OCI-LY7 (cell line): ENCODE data around the gene RSRC2. TPM values are rescaled to one million over a fixed set of nuclear protein-coding genes. Genes with fewer than 3 reads are reported as not detected.

Experiments
- BruUV-seq: library from RNA; stranded (reverse); fragments of 400-500 nt; replicated peaks from 2 replicates; lab custom pipeline; 2021; lab: Mats Ljungman, UMichigan
- CTCF ChIA-PET: fragments of 300-600 bp; sonication (Branson Sonifier 250); formaldehyde crosslinking; loops from one replicate; lab custom pipeline; 2022; ENCODE audit warnings: antibody characterized with exemption; ENCODE audit not compliant: unreplicated experiment; lab: Charles Lee
- POLR2A ChIA-PET: fragments of 300-600 bp; sonication (Branson Sonifier 250); formaldehyde crosslinking; loops from one replicate; lab custom pipeline; 2022; ENCODE audit warnings: antibody characterized with exemption; lab: Charles Lee
- DNase-seq: peaks from one replicate; pipeline ENCODE4 v3.0.0-alpha.2; 2015; ENCODE audit warnings: low spot score
- H2AFZ ChIP-seq: fragments of 200-600 bp; sonication (generic), shearing (Covaris generic); 2 replicates; pipeline ENCODE4 v1.6.1; 2014; ENCODE audit warnings: mild to moderate bottlenecking, antibody characterized with exemption, low read length, moderate library complexity
- H3K27ac ChIP-seq: fragments of 200-600 bp; sonication (generic); 2 replicates; pipeline ENCODE4 v1.5.1; 2014; ENCODE audit warnings: mixed run types, low read depth, mild to moderate bottlenecking, moderate library complexity, low read length, inconsistent platforms; ENCODE audit not compliant: poor library complexity, severe bottlenecking
- H3K36me3 ChIP-seq: fragments of 200-600 bp; sonication (generic); 2 replicates; pipeline ENCODE4 v1.6.1; 2014; ENCODE audit warnings: mild to moderate bottlenecking, antibody characterized with exemption, low read length, moderate library complexity, mixed read lengths; ENCODE audit not compliant: insufficient read depth
- H3K4me1 ChIP-seq: fragments of 200-600 bp; sonication (generic); 2 replicates; pipeline ENCODE4 v1.5.1; 2014; ENCODE audit warnings: mild to moderate bottlenecking, low read length; ENCODE audit not compliant: insufficient read depth, poor library complexity, severe bottlenecking
- H3K4me2 ChIP-seq: fragments of 200-600 bp; sonication (generic); 2 replicates; pipeline ENCODE4 v1.6.1; 2014; ENCODE audit warnings: mild to moderate bottlenecking, low read length
- H3K4me3 ChIP-seq: fragments of 200-600 bp; sonication (generic); 2 replicates; pipeline ENCODE4 v1.5.1; 2014; ENCODE audit warnings: mild to moderate bottlenecking, low read depth, low read length; ENCODE audit not compliant: poor library complexity, severe bottlenecking
- H3K79me2 ChIP-seq: fragments of 200-600 bp; sonication (generic); 2 replicates; pipeline ENCODE4 v1.6.1; 2016; ENCODE audit warnings: low read depth, mild to moderate bottlenecking, low read length, moderate library complexity, mixed read lengths; ENCODE audit not compliant: insufficient read depth
- H3K9me2 ChIP-seq: fragments of 200-600 bp; sonication (generic); 2 replicates; pipeline ENCODE4 v1.6.1; 2016; ENCODE audit warnings: mild to moderate bottlenecking, low read length, mixed read lengths; ENCODE audit not compliant: insufficient read depth
- H3K9me3 ChIP-seq: fragments of 200-600 bp; sonication (generic); 2 replicates; pipeline ENCODE4 v1.6.1; 2014; ENCODE audit warnings: mild to moderate bottlenecking, mixed run types, low read length, mixed read lengths
- H4K20me1 ChIP-seq: fragments of 200-600 bp; sonication (generic); 2 replicates; pipeline ENCODE4 v1.6.1; 2014; ENCODE audit warnings: mild to moderate bottlenecking, antibody characterized with exemption, low read length, moderate library complexity, mixed read lengths; ENCODE audit not compliant: insufficient read depth
- CTCF ChIP-seq: fragments of 200-600 bp; sonication (generic); conservative IDR thresholded peaks from 2 replicates; pipeline ENCODE4 v1.5.1; 2014; ENCODE audit warnings: mild to moderate bottlenecking, antibody characterized with exemption, low read length, moderate library complexity, mixed read lengths
- EZH2phosphoT487 ChIP-seq: fragments of 200-600 bp; sonication (generic); IDR thresholded peaks from 2 replicates; pipeline ENCODE4 v1.6.1; 2018; ENCODE audit warnings: low read depth, borderline replicate concordance, mild to moderate bottlenecking, mixed run types, antibody characterized with exemption, low read length, moderate library complexity, mixed read lengths
- intact Hi-C: fragments of 100-400 bp; cut with micrococcal nuclease; formaldehyde crosslinking; loops from one replicate; pipeline ENCODE4 v1.10.0; 2022; ENCODE audit not compliant: unreplicated experiment
- total RNA-seq, 2 experiments: library from RNA; depleted of rRNA in 1 of 2; stranded (reverse); fragments of >200 nt in 1 of 2; shearing (Covaris generic) in 1 of 2; gene quantifications; 2 replicates each; pipeline ENCODE4 v1.2.3, GENCODE V29; 2014 to 2022

RSRC2 gene
- total RNA-seq, 2 experiments from 2014 or later, result 91.7 to 132 TPM

GRCh38 chr12:122474324-122474716, 52.4 kb downstream of the RSRC2 start:
- Histone ChIP-seq H3K36me3 (peaks cover 88% of the 10 kb centered on the region), H3K79me2 (peaks cover 5% of the 10 kb centered on the region; the same call in 1 of the 2 replicates), H4K20me1 (no peaks in the 10 kb centered on the region; the same call in 1 of the 2 replicates), H3K9me2 (no peaks in the 10 kb centered on the region), H2AFZ (no peak overlapping the region), H3K4me2 (no peak overlapping the region), H3K4me3 (no peak overlapping the region), H3K27ac (no peak overlapping the region), H3K4me1 (no peaks in the 10 kb centered on the region), H3K9me3 (no peaks in the 10 kb centered on the region)
- intact Hi-C loops, result loop anchor here (5.0 kb wide), 1 partner anchor 137 kb away; no protein-coding TSS in a partner anchor
- POLR2A ChIA-PET, result interaction anchor here (0.5 to 1.4 kb wide), 4 partner anchors 24 to 163 kb away, joined by 3 to 5 read pairs (median 4); no protein-coding TSS in a partner anchor
- DNase-seq, result no peak
- BruUV-seq, result no TSS peak
- TF ChIP-seq CTCF (no peak), EZH2phosphoT487 (no peak)
- CTCF ChIA-PET, result interaction anchor here (0.6 kb wide), 1 partner anchor 79 kb away, joined by 3 read pairs; no protein-coding TSS in a partner anchor

DNA sequence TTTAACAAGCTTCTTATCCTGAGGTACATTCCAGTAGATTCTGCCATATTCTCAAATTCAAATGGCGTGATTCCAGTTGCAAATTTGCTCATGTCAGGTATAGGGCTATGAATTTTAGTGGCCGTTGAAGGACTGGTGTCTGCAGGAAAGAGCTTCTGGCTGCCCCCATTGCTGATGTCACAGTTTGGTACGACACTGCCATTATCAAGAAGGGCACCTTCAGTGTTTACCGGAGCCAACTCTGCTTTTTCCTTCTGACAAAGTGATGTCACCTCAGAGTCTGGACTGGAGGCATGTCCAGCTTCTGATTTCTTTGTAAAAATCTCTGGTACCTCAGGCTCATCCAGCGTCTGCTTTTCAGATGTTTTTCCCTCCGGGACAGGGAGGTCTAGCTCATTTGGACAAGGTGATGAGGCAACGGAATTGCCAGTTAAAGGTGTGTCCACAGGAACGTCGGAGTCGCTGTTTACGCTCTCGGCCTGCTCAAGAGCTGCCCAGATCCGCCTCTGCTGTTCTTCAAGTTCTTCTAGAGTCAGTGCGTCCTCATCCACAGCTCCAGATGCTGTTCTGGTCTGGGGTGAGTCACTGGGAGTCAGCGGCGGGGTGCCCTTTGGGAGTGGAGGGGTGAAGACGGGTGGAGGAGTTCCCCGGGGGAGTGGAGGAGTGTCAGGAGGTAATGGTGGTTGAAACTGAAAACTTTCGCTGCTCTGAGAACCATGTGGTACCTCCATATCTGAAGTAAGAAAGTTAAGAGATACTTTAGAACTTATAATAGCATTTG, 53.0 kb downstream of the RSRC2 start:
- no peak for TF ChIP-seq CTCF
- no peak for TF ChIP-seq EZH2phosphoT487
- H3K9me2 ChIP-seq, result no peaks in the 10 kb centered on the region
- H3K4me3 ChIP-seq, result no peak overlapping the region
- no peak for DNase-seq
- H3K27ac ChIP-seq, result no peak overlapping the region
- H3K9me3 ChIP-seq, result no peaks in the 10 kb centered on the region
- H3K4me1 ChIP-seq, result no peaks in the 10 kb centered on the region
- POLR2A ChIA-PET, result interaction anchor here (0.6 to 1.4 kb wide), 4 partner anchors 24 to 164 kb away, joined by 3 to 5 read pairs (median 4); no protein-coding TSS in a partner anchor
- H3K79me2 ChIP-seq, result peaks cover 5% of the 10 kb centered on the region; the same call in 1 of the 2 replicates
- CTCF ChIA-PET, result interaction anchor here (0.6 kb wide), 1 partner anchor 79 kb away, joined by 3 read pairs; no protein-coding TSS in a partner anchor
- peaks cover 83% of the 10 kb centered on the region for H3K36me3 ChIP-seq
- BruUV-seq, result no TSS peak
- intact Hi-C loops, result loop anchor here (5.0 kb wide), 1 partner anchor 136 kb away; no protein-coding TSS in a partner anchor
- H4K20me1 ChIP-seq, result no peaks in the 10 kb centered on the region; the same call in 1 of the 2 replicates
- no peak overlapping the region for H3K4me2 ChIP-seq
- H2AFZ ChIP-seq, result no peak overlapping the region
